ENCODE measurements around the gene C1orf232. TPM values are rescaled to one million over a fixed set of nuclear protein-coding genes. Genes with fewer than 3 reads are reported as not detected.

Gene C1orf232
- total RNA-seq (under 1 TPM in 1 of 2 donors, not detected in 1; 0.50 TPM), polyA plus RNA-seq (ENCODE audit: insufficient read length in 2 of 2) (1 to 10 TPM; 1.1 to 1.4 TPM)
- long read RNA-seq, donor 1, partial matches to known transcripts, result 0 of 1 reads
- long read RNA-seq, donor 1, other reads (novel, unspliced or antisense), result 0 of 1 reads
- long read RNA-seq, donor 2, result 0 reads
- long read RNA-seq, donor 3, result 0 reads
- long read RNA-seq, donor 4, result 0 reads

DNA sequence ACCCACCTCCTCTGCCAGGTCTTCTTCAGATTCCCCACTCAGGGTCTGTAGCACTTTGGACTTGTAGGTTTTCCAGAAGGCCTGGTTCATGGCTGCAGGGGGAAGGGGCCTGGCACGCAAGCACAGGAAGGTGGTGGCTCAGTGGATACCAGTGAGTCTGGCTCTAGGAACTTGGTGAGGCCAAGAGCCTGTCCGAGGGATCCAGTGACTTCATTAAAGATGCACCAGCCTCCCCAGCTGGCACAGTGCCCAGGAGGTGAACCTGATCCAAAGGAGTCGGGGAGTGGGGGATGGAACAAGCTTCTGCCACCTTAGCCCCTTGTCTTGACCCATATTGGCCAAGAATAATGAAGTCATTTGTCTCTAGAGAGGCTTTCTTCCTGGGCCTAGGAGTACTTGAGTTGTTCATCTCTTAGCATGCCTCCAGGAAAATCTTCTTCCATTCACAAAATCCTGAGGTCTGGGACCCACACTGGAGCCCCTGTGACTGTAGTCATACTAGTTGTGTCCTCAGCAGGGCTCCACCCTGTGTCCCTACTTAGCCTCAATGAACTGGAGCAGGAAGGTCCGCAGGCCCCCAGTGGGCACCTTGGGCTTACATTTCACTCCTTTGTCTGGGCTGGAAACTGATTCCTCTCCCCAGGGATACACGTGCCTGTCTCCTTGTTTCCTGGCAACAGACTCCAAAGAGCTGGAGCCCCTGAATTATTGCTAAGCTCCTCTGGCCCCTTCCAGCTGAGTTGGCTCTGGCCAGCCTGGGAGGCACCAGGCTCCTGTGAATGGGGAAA is at the start of gene C1orf232:
C1orf232 (minus strand) TSS at position 554 of the 788 bp plus-strand sequence; CDS start at position 90, 464 bp downstream.
- Histone ChIP-seq H3K9me3 (ENCODE audit: control insufficient read depth, insufficient read depth, low read length) (no peaks in the 10 kb centered on the region), H3K27me3 (ENCODE audit: control insufficient read depth, insufficient read depth, low read length) (no peaks in the 10 kb centered on the region), H3K4me1 (ENCODE audit: control insufficient read depth, insufficient read depth, low read length) (peaks cover 47% of the 10 kb centered on the region), H3K36me3 (ENCODE audit: control insufficient read depth, insufficient read depth, low read length) (peaks cover 14% of the 10 kb centered on the region), H3K4me3 (ENCODE audit: low read depth, low read length) (peak within 1 kb of the TSS; percentile 80), H3K27ac (ENCODE audit: low read depth, low read length) (peak within 1 kb of the TSS; percentile 71)
- peak in 2 of 6 donors; percentile 68 to 77 for DNase-seq (ENCODE audit: low read depth in 4 of 6, low spot score in 6 of 6)
- WGBS (ENCODE audit: insufficient coverage), result 33% methylated on average over 4 of the region's 5 CpGs

DNA sequence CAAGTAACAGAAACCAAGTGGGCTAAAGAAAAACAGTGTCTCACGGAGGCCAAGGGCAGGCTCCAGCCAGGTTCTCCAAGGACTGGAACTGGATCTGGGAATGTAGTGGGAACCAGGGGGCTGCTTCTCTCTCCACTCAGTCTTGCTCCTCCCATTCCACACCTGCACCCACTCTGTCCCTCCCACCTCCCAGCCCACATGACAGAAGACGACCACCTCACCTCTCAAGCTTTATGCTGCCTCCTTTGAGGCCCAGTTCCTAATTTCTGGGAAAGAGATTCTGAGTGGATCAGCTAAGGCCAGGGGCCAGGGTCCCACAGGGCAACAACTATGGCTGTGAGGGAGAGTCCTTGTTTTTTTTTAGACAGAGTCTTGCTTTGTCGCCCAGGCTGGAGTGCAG is 46.5 kb upstream of the C1orf232 start:
- no peak for DNase-seq (ENCODE audit: low read depth in 4 of 6, low spot score in 6 of 6)
- Histone ChIP-seq H3K27me3 (ENCODE audit: control insufficient read depth, insufficient read depth, low read length) (no peaks in the 10 kb centered on the region), H3K4me3 (ENCODE audit: low read depth, low read length) (no peak overlapping the region), H3K9me3 (ENCODE audit: control insufficient read depth, insufficient read depth, low read length) (no peaks in the 10 kb centered on the region), H3K36me3 (ENCODE audit: control insufficient read depth, insufficient read depth, low read length) (no peaks in the 10 kb centered on the region), H3K27ac (ENCODE audit: low read depth, low read length) (no peak overlapping the region), H3K4me1 (ENCODE audit: control insufficient read depth, insufficient read depth, low read length) (peaks cover 4% of the 10 kb centered on the region)
- WGBS (ENCODE audit: insufficient coverage), result 89% methylated on average over 1 of the region's 3 CpGs

DNA sequence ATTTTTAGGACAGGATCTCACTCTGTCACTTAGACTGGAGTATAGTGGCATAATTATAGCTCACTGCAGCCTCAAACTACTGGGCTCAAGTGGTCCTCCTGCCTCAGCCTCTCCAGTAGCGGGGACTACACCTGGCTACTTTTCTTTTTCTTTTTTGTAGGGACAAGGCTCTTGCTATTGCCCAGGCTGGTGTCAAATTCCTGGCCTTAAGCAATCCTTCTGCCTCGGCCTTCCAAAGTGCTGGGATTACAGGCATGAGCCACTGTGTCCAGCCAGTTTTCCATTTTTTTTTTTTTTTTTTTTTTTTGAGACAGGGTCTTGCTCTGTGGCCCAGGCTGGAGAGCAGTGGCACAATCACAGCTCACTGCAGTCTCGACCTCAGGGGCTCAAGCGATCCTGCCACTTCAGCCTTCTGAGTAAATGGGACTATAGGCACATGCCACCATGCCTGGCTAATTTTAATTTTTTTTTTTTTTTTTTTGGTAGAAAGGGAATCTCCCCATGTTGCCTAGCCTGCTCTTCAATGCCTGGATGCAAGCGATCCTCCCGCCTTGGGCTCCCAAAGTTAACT is 44.7 kb upstream of the C1orf232 start:
- H3K27ac ChIP-seq (ENCODE audit: low read depth, low read length), result no peak overlapping the region
- H3K4me1 ChIP-seq (ENCODE audit: control insufficient read depth, insufficient read depth, low read length), result no peaks in the 10 kb centered on the region
- H3K4me3 ChIP-seq (ENCODE audit: low read depth, low read length), result no peak overlapping the region
- DNase-seq (ENCODE audit: low read depth in 4 of 6, low spot score in 6 of 6), result no peak
- no peaks in the 10 kb centered on the region for H3K9me3 ChIP-seq (ENCODE audit: control insufficient read depth, insufficient read depth, low read length)
- no peaks in the 10 kb centered on the region for H3K27me3 ChIP-seq (ENCODE audit: control insufficient read depth, insufficient read depth, low read length)
- no peaks in the 10 kb centered on the region for H3K36me3 ChIP-seq (ENCODE audit: control insufficient read depth, insufficient read depth, low read length)
- WGBS (ENCODE audit: insufficient coverage), result 88% methylated on average over 4 of the region's 6 CpGs

DNA sequence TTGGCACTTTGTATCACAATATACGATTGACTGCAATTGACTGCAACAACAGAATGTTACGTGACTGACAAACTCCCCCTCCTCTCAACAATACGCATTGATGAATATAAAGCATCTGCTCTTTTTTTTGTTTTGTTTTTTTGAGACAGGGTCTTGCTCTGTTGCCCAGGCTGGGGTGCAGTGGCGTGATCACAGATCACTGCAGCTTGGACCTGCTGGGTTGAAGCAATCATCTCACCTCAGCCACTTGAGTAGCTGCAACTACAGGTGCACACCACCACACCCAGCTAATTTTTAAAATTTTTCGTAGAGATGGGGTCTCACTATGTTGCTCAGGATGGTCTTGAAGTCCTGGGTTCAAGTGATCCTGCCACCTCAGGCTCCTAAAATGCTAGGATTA is 44.0 kb upstream of the C1orf232 start:
- Histone ChIP-seq H3K36me3 (ENCODE audit: control insufficient read depth, insufficient read depth, low read length) (no peaks in the 10 kb centered on the region), H3K27me3 (ENCODE audit: control insufficient read depth, insufficient read depth, low read length) (no peaks in the 10 kb centered on the region), H3K9me3 (ENCODE audit: control insufficient read depth, insufficient read depth, low read length) (no peaks in the 10 kb centered on the region), H3K4me3 (ENCODE audit: low read depth, low read length) (no peak overlapping the region), H3K27ac (ENCODE audit: low read depth, low read length) (no peak overlapping the region), H3K4me1 (ENCODE audit: control insufficient read depth, insufficient read depth, low read length) (no peaks in the 10 kb centered on the region)
- no peak for DNase-seq (ENCODE audit: low read depth in 4 of 6, low spot score in 6 of 6)
- 94% methylated on average over 2 of the region's 5 CpGs for WGBS (ENCODE audit: insufficient coverage)

DNA sequence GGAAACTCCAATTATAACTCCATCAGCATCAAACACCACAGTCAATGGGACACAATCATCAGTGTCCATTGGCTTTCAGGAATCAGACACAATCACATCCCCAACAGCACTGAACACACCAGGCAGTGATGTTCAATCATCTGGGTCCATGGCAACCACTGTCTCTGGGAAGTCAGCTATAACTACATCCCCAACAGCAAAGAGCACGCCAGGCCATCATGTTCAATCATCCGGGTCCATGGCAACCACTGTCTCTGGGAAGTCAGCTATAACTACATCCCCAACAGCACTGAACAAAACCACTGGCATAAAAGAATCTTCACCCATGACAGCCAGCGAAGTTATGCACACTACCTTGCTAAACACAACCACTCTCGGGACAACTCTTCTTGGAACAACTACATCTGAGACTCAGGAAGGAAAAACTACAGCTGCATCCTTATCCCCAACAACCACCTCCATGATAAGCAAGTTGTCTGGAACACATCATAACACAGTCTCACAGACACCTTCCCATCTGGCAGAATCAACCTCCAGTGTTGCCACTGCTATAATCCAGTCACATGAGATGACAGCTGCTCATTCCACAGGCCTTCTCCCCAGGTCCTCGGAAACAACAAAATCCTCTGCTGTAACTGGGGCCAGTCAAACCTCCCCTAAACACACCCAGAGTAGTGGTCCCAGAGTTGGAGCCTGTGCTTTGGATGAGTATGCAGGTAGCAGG is 41.5 kb upstream of the C1orf232 start:
- H3K9me3 ChIP-seq (ENCODE audit: control insufficient read depth, insufficient read depth, low read length), result no peaks in the 10 kb centered on the region
- no peak overlapping the region for H3K4me3 ChIP-seq (ENCODE audit: low read depth, low read length)
- H3K4me1 ChIP-seq (ENCODE audit: control insufficient read depth, insufficient read depth, low read length), result no peaks in the 10 kb centered on the region
- no peaks in the 10 kb centered on the region for H3K27me3 ChIP-seq (ENCODE audit: control insufficient read depth, insufficient read depth, low read length)
- H3K27ac ChIP-seq (ENCODE audit: low read depth, low read length), result no peak overlapping the region
- DNase-seq (ENCODE audit: low read depth in 4 of 6, low spot score in 6 of 6), result peak in 1 of 6 donors; percentile 50
- WGBS (ENCODE audit: insufficient coverage), result 55% methylated on average over 4 of the region's 5 CpGs
- no peaks in the 10 kb centered on the region for H3K36me3 ChIP-seq (ENCODE audit: control insufficient read depth, insufficient read depth, low read length)

DNA sequence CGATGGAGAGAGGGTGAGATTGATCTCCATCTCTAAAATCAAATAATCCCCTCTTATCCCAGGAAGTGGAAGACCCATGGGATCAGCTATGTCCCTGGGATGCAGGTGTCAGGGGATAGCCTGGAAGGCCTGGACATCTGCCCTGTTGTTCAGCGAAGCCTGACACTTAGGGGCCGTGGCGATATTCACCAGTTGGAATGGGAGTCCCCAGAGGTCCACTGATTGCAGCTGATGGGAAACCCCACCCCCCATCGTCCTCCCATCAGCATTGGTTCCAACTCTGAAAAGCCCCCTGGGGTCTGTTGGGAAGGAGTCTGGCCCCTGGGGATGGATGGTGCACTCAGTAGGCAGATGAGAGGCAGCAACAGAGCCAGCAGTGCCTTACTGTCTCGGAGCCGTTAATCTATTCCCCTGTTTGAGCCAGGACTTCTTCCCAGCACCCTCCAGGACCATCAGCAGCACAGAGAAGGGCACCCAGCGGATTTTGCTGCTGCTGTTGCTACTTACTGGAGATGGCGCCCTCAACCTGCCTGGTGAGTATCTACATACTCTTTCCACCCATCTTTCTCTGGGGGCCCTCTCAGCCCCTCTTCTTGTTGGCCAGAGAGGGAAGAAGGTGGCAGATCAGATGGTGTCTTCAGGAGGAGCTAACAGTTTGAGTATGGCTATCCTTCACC is 35.0 kb upstream of the C1orf232 start:
- H3K27me3 ChIP-seq (ENCODE audit: control insufficient read depth, insufficient read depth, low read length), result peaks cover 3% of the 10 kb centered on the region
- no peaks in the 10 kb centered on the region for H3K9me3 ChIP-seq (ENCODE audit: control insufficient read depth, insufficient read depth, low read length)
- no peak for DNase-seq (ENCODE audit: low read depth in 4 of 6, low spot score in 6 of 6)
- H3K36me3 ChIP-seq (ENCODE audit: control insufficient read depth, insufficient read depth, low read length), result no peaks in the 10 kb centered on the region
- 59% methylated on average over 5 of the region's 9 CpGs for WGBS (ENCODE audit: insufficient coverage)
- no peak overlapping the region for H3K4me3 ChIP-seq (ENCODE audit: low read depth, low read length)
- H3K4me1 ChIP-seq (ENCODE audit: control insufficient read depth, insufficient read depth, low read length), result peaks cover 7% of the 10 kb centered on the region
- no peak overlapping the region for H3K27ac ChIP-seq (ENCODE audit: low read depth, low read length)

DNA sequence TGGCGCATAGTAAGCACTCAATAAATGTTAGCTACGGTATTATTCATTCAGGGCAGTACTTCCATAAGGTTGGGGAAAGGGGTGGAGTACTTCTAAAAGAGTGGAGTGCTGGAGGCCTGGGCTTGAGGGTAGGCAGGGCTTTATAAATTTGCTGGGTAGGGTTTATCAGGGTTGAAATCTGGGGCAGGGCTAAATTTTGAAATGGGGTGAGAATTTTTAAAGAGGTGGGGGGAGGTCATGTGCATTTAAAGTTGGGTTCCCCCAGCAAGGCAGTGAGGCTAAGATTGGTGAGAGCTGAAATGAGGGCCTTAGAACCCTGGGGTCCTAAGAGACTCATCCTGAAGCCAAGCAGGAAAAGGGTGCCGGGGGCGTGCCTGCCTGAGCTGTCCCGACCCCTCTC is 31.6 kb upstream of the C1orf232 start:
- H3K4me1 ChIP-seq (ENCODE audit: control insufficient read depth, insufficient read depth, low read length), result peaks cover 7% of the 10 kb centered on the region
- H3K9me3 ChIP-seq (ENCODE audit: control insufficient read depth, insufficient read depth, low read length), result no peaks in the 10 kb centered on the region
- H3K4me3 ChIP-seq (ENCODE audit: low read depth, low read length), result no peak overlapping the region
- 87% methylated on average over 5 of the region's 5 CpGs for WGBS (ENCODE audit: insufficient coverage)
- DNase-seq (ENCODE audit: low read depth in 4 of 6, low spot score in 6 of 6), result no peak
- no peak overlapping the region for H3K27ac ChIP-seq (ENCODE audit: low read depth, low read length)
- H3K27me3 ChIP-seq (ENCODE audit: control insufficient read depth, insufficient read depth, low read length), result peaks cover 3% of the 10 kb centered on the region
- no peaks in the 10 kb centered on the region for H3K36me3 ChIP-seq (ENCODE audit: control insufficient read depth, insufficient read depth, low read length)

DNA sequence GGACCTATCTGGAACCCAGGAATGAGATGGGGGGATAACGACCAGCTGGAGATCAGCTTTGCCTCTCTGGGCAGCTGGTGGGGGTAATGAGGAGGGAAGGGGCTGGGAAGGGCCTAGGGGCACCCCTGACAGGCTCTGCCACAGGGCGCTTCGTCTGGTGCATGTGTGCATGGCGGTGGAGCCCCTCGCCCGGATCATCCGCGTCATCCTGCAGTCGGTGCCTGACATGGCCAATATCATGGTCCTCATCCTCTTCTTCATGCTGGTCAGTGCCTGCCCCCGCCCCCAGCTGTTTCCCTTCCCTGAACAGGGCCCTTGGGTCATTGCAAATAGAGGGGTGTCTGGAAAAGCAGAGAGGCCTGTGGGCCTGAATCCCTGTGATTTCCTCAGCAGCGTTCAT is 29.1 kb upstream of the C1orf232 start:
- Histone ChIP-seq H3K9me3 (ENCODE audit: control insufficient read depth, insufficient read depth, low read length) (no peaks in the 10 kb centered on the region), H3K4me3 (ENCODE audit: low read depth, low read length) (no peak overlapping the region), H3K36me3 (ENCODE audit: control insufficient read depth, insufficient read depth, low read length) (no peaks in the 10 kb centered on the region), H3K27me3 (ENCODE audit: control insufficient read depth, insufficient read depth, low read length) (peaks cover 3% of the 10 kb centered on the region), H3K4me1 (ENCODE audit: control insufficient read depth, insufficient read depth, low read length) (peaks cover 7% of the 10 kb centered on the region), H3K27ac (ENCODE audit: low read depth, low read length) (no peak overlapping the region)
- DNase-seq (ENCODE audit: low read depth in 4 of 6, low spot score in 6 of 6), result no peak
- WGBS (ENCODE audit: insufficient coverage), result 85% methylated on average over 10 of the region's 11 CpGs

DNA sequence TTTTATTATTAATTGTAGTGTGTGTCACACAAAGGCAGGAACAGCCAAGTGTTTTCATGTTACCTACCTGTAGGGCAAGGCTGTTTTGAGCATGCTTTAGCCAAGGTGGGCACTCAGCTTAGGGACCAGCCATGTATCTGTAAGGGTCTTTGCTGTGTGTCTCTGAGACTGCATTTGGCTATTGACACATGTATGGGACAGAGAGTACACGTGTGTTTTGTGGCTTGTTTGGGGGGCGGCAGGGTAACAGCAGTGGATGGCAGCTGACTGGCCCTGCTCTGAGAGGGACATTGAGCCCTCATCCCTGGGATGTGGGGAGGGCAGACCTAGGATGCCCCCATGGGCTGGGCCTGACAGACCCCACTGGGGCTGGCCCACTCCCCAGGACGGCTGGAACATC is 28.5 kb upstream of the C1orf232 start:
- Histone ChIP-seq H3K4me1 (ENCODE audit: control insufficient read depth, insufficient read depth, low read length) (peaks cover 7% of the 10 kb centered on the region), H3K36me3 (ENCODE audit: control insufficient read depth, insufficient read depth, low read length) (no peaks in the 10 kb centered on the region), H3K27ac (ENCODE audit: low read depth, low read length) (no peak overlapping the region), H3K9me3 (ENCODE audit: control insufficient read depth, insufficient read depth, low read length) (no peaks in the 10 kb centered on the region), H3K4me3 (ENCODE audit: low read depth, low read length) (no peak overlapping the region), H3K27me3 (ENCODE audit: control insufficient read depth, insufficient read depth, low read length) (peaks cover 3% of the 10 kb centered on the region)
- no peak for DNase-seq (ENCODE audit: low read depth in 4 of 6, low spot score in 6 of 6)
- WGBS (ENCODE audit: insufficient coverage), result 90% methylated on average over 2 of the region's 3 CpGs
